VCaP (cell line): Measurements from ENCODE around the gene GIPC1.
A peak's percentile ranks its signal among the peaks of the same experiment; 100 is the strongest.
"Not testable (repeated sequence)": the region's sequence is repeated elsewhere in the genome, so short reads cannot be mapped to it uniquely, and the experiment has no call there.

ENCODE experiments used
- H3K27ac ChIP-seq: fragments of 450-650 bp; 2 replicates; pipeline ENCODE4 v1.5.1; 2017
- CTCF ChIP-seq: fragments of 450-650 bp; conservative IDR thresholded peaks from 2 replicates; pipeline ENCODE4 v1.5.1; 2017; ENCODE audit warnings: mild to moderate bottlenecking, moderate library complexity

The GIPC1 gene

GRCh38 chr19:14507704-14508542, 12.0 kb upstream of the GIPC1 start:
- TF ChIP-seq CTCF: no peak
- no peak overlapping the region for H3K27ac ChIP-seq

- no peak overlapping the region for H3K27ac ChIP-seq
- TF ChIP-seq CTCF: peak; percentile 60
Observed at GRCh38 chr19:14505488-14506239, 9.7 kb upstream of the GIPC1 start.

DNA sequence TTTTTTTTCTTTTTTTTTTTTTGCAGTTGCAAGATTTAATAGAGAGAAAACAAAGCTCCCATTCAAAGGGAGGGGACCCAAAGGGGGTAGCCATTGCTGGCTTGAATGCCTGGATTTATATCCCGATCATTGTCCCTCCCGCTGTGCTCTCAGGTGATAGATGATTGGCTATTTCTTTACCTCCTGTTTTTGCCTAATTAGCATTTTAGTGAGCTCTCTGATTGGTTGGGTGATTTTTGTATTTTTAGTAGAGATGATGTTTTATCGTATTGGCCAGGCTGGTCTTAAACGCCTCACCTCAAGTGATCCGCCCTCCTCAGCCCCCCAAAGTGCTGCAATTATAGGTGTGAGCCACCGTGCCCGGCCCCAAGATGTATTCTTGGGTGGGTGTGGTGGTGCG, 8.6 kb upstream of the GIPC1 start:
- H3K27ac ChIP-seq: not testable (repeated sequence)

DNA sequence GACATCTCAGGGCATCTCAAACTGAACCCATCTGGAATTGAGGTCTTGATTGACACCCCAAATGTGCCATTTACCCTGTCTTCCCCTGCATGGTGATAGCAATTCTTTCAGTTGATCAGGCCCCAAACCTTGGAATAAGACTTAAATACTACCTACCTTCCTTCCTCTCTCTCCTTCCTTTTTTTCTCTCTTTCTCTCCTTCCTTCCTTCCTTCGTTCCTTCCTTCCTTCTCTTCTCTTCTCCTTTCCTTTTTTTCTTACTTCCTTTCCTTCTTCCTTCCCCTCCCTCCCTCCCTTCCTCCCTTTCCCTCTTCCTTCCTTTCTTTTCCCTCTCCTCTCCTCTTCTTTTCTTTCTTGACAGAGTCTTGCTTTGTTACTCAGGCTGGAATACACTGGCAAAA, 7.4 kb upstream of the GIPC1 start:
- TF ChIP-seq CTCF: no peak
- H3K27ac ChIP-seq: no peak overlapping the region

DNA sequence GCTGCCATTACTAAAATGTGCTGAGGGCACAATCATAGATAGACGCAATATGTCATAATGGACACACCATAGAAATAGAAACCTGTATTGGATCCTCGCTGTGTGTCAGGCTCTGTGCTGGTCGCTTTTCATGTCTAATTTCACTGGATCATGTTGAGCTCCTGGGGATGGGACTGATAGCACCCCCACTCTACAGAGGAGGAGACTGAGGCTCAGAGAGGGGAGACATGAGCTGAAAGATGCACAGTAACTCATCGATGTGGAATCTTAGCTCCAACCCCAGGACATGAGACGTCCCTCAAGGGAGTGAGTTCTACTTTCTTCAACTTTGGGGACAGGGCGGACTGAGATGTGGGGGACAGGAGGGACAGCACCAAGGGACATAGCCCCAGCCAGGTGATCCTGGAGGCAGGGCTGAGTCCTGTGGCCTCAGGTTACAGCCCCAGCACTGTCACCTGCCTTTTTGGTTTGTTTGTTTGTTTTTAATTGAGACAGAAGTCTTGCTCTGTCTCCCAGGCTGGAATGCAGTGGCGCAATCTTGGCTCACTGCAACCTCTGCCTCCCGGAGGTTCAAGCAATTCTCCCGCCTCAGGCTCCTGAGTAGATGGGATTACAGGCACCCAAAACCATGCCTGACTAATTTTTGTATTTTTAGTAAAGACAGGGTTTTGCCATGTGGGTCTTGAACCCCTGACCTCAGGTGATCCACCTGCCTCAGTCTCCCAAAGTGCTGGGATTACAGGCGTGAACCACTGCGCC, 6.6 kb upstream of the GIPC1 start:
- TF ChIP-seq CTCF: no peak
- H3K27ac ChIP-seq: no peak overlapping the region

DNA sequence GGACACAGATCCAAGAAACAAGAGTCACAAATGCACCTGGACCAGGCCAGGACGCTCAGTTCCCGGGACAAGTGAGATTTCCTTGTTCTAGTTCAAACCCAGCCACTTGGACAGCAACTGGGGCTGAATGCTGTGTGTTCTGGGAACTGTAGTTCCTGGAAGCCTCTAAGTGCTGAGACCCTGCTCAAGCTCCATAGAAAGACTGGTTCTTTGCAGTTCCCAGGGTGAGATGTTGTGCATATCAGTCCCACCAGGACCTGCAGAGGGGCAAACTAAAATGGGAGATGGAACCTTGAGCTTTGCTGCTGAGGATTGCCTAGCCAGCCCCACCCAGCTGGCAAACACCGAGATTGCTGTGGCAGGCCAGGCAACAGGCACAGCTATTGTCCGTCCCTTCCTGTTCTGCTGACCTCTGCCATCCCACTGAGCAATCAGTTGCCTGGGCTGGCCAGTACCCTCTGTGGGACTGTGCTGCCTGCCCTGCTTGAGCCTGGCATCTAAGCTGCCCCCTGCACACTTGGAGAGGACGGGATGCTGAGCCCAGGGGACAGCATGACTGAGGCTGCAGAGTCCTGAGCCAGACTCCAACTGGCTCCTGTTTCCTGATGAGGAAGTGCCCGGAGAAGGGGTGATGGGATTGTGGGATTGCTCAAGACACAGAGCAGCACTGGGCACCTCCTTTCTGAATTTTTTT, 1.4 kb upstream of the GIPC1 start:
- peak overlapping the region; percentile 85 for H3K27ac ChIP-seq
- no peak for TF ChIP-seq CTCF

DNA sequence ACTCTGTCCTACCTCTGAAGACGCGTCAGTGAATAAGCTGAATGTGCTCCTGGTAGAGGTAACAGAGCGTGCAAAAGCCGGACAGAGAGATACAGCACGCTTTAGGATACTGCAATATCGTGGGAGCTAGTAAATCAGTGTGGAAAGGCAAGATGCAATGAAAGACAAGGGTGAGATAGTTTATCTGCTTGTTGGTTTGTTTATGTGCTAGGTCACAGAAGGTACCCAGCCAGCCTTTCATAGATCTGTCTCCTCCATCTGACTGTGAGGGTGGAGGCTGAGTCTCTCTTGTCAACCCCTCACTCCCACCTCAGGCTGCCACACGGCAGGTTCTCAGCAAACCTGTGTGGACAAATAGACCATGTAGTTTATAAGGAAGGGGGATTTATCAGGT, 904 bp upstream of the GIPC1 start:
- H3K27ac ChIP-seq: peak overlapping the region; percentile 85
- no peak for TF ChIP-seq CTCF
